ENCODE data around the gene CA11.
A peak's percentile ranks its signal among the peaks of the same experiment; 100 is the strongest.

Gene CA11

GRCh38 chr19:48642862-48643261, 3.1 kb downstream of the CA11 start:
- FAIRE-seq (no peak), DNase-seq (ENCODE audit: insufficient read length, low spot score) (no peak)
- TF ChIP-seq POLR2A (IDR thresholded peaks at IDR 0.05; ENCODE audit: low read depth, low read length), result no peak

GRCh38 chr19:48641850-48642249, 4.1 kb downstream of the CA11 start:
- DNase-seq (ENCODE audit: insufficient read length, low spot score), result no peak
- FAIRE-seq, result no peak
- no peak for TF ChIP-seq POLR2A (IDR thresholded peaks at IDR 0.05; ENCODE audit: low read depth, low read length)

GRCh38 chr19:48639483-48640375, 6.3 kb downstream of the CA11 start:
- no peak for FAIRE-seq
- TF ChIP-seq POLR2A (IDR thresholded peaks at IDR 0.05; ENCODE audit: low read depth, low read length), result no peak

GRCh38 chr19:48638831-48639381, 7.1 kb downstream of the CA11 start:
- FAIRE-seq (no peak), DNase-seq (ENCODE audit: insufficient read length, low spot score) (no peak)
- no peak for TF ChIP-seq POLR2A (IDR thresholded peaks at IDR 0.05; ENCODE audit: low read depth, low read length)

More at GRCh38 chr19:48639483-48640375, 6.3 kb downstream of the CA11 start:
- no peak for DNase-seq (ENCODE audit: insufficient read length, low spot score)

- TF ChIP-seq POLR2A (IDR thresholded peaks at IDR 0.05; ENCODE audit: low read depth, low read length), result 0 out of 2 replicates have a peak, but pooled peaks have one; percentile 6
- FAIRE-seq (peak; percentile 23), DNase-seq (ENCODE audit: insufficient read length, low spot score) (no peak)
These were observed 7.8 kb downstream of the CA11 start for GRCh38 chr19:48637948-48638830.

- peak; percentile 15 for FAIRE-seq
- no peak for TF ChIP-seq POLR2A (IDR thresholded peaks at IDR 0.05; ENCODE audit: low read depth, low read length)
- DNase-seq (ENCODE audit: insufficient read length, low spot score), result peak; percentile 81
These were observed 8.5 kb downstream of the CA11 start for GRCh38 chr19:48637449-48637947.

- FAIRE-seq, result no peak
- DNase-seq (ENCODE audit: insufficient read length, low spot score), result no peak
- TF ChIP-seq POLR2A (IDR thresholded peaks at IDR 0.05; ENCODE audit: low read depth, low read length), result no peak
These were observed 9.0 kb downstream of the CA11 start, which contains the start of gene DBP for GRCh38 chr19:48636859-48637448. TSS of gene DBP (minus strand) at chr19:48637379. CDS start at chr19:48636994, 385 bp downstream.

GRCh38 chr19:48635966-48636858, 9.8 kb downstream of the CA11 start:
- FAIRE-seq, result no peak
- no peak for DNase-seq (ENCODE audit: insufficient read length, low spot score)
- TF ChIP-seq POLR2A (IDR thresholded peaks at IDR 0.05; ENCODE audit: low read depth, low read length), result no peak

- no peak for DNase-seq (ENCODE audit: insufficient read length, low spot score)
- TF ChIP-seq POLR2A (IDR thresholded peaks at IDR 0.05; ENCODE audit: low read depth, low read length), result peak; percentile 16; the same call in 1 of the 2 replicates
- FAIRE-seq, result no peak
These were observed 10.6 kb downstream of the CA11 start for GRCh38 chr19:48635263-48635965.

- peak; percentile 79 for DNase-seq (ENCODE audit: insufficient read length, low spot score)
- TF ChIP-seq POLR2A (IDR thresholded peaks at IDR 0.05; ENCODE audit: low read depth, low read length), result no peak
- FAIRE-seq, result peak; percentile 83
These were observed 11.3 kb downstream of the CA11 start for GRCh38 chr19:48634424-48635262.

- no peak for DNase-seq (ENCODE audit: insufficient read length, low spot score)
- no peak for FAIRE-seq
- TF ChIP-seq POLR2A (IDR thresholded peaks at IDR 0.05; ENCODE audit: low read depth, low read length), result no peak
These were observed 12.0 kb downstream of the CA11 start for GRCh38 chr19:48634036-48634342.
